IPS-NIHi11 (cell line): ENCODE data around the gene S100PBP.

Source experiments
- DNase-seq: peaks from one replicate; pipeline ENCODE4 v3.0.0; 2012; ENCODE audit warnings: mixed read lengths, low spot score

Gene S100PBP

DNA sequence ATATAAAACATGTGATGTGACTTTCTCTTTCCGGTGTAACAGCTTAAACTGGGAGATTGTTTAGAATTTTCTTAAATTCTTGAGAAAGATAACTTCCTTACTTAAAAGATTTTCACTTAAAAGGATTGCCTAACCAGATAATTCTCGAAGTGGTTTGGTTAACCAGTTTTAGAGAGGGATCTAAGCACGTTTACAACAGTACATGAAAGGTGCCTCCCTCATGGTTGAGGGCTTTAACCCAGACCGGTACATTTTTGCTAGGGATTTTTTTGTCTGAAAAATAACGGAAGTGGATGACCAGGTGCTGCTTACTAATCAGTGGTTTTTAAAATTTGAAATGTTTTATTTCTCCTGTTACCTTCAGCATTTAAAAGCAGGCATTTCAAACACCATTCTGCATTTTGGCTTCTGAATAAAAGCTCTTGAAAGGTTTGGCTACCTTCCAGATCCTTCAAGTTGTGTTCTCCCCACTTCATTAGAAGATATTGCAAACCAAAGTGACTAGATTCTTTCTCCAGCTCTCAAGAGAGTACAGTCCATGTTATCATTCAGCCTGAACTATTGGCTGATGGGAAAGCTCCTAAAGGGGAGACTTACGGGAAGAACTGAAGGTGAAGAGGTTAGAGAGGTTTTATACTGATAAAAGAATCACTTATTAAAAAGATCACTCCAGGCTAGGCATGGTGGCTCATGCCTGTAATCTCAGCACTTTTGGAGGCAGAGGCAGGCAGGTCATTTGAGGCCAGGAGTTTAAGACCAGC, 12.8 kb downstream of the S100PBP start:
- DNase-seq: no peak

DNA sequence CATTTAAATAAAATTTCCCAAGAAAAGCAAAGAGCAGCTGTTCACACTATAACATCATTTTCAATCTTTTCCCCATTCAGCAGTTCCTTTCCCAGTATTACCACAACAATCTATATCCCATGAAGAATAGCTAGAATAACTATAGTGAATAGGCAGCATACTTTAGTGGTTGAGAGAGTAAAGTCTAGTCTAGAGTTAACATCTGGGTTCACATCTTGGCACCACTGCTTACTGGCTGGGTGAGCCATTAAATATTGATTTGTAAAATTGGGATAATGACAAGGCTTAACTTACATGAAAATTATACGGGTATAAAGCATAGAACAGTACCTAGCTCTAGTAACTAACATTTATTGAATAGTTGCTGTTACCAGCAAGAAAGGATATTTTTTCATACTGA, 14.4 kb downstream of the S100PBP start:
- no peak for DNase-seq

DNA sequence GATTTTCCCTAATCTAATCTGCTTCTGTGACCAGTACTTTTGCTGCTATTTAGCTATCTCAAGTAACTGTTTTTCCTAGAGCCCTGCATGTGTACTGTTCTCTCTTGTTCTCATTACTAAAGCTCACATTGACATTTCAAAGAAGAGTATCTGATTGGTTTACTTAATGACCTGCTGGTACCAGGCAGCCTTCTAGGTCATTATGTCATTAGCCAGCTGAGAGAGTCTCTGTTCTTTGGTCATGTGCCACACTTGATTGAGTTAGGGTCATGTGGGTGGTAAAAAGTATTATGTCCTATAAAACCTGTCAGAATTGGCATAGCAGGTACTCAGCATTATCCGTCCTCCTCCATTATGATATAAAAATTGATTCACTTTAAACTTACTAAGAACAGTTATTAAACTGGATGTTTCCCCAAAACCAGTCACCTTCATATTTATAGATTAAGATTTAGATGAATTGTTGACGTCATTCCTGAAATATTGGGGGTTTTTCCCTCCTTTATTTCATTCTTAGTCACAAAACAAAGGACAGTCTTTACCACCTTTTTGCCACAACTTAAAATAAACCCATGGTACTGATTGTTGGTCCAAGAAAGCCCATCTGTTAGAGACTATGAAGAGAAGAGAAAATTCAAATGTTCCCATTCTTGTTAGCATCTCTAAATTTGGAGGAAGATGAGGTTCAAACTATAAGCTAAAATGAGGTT, 31.1 kb downstream of the S100PBP start:
- DNase-seq: no peak

DNA sequence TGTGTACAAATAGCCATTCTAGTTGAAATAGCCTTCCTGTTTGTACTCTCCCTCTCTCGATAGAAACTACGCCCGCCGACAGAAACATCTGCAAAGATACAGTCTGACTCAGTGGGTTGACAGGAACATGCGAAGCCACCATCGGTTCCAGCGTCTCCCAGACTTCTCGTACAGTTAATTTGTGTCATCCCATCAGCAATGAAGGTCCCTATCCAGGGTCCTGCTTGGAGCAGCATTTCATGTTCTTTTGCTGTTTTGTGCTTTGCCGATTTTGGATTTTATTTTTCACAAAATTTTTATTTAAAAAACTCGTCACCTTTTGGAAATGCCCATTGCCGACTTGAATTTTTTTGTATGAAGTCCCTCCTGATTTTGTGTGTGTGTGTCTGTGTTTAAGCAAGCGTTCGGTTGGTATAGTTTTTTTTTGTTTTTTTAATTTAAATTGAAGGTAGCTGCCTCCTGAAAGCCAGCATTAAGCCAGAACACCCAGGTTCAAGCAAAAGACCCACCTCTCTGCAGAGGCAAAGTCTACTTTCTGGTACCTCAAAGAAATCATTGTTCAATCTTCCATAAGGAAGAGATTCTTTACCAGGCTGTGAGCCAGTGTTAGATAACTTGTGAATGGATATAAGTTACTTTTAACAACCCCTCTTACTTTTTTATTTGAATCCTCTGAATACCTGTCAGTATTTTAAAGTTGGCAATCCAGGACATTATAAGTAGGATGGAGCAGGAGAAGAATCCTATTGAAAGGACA, 38.6 kb downstream of the S100PBP start:
- DNase-seq: no peak

DNA sequence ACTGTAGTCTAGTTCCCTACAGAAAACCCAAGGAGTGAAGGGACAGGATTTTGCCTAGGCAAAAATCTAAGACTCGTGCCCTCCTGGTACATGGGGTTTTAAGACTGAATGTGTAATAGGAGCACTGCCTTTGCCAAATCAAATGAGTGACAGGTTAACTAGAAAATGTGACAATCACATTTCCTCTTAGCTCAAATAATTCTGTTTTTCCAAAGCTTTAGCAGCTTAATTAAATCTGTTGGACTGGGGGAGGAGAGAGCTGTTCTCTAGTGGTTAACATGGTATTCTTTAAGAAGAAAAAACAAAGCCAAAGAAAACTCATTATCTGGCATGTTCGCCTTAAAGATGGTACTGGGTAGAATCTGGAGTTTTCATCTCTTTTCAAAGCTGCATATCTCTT, 40.7 kb downstream of the S100PBP start:
- DNase-seq: no peak

DNA sequence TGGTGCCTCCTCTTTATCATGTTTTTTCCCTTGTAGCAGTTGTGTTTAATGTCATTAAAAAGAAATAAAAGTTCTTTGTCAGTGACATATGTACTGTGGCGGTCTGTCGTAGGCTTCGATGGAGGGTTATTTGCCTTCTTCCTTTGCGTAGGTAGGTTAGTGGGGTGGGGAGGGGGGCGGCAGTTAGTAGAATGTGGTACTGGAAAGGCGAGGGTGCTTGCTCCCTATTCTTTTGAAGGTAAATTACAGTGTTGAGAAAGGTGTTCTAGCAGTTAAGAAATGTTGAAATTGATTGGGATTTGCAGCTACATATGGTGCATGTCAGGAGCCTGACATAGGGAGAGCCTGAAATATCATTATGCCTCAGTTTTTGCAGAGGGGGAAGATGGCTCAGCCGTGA, 41.3 kb downstream of the S100PBP start:
- DNase-seq: no peak

DNA sequence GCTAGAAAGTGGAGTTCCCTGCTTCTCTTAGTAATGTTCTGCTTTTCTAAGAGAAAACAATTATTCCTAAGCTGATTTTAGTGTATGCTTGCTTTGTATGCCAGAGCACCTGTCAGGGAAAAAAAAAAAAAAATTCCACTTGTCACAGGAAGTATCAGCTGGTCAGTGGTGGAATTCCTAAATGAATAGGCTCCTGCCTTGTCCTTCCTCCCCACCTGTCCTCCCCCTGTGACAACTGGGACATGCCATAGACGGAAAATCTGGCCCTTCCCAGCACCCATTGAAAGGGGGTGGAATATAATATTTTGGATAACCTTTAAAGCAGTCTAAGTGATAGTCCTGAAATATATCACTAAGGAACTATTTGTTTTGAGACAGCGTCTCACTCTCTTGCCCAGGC, 42.5 kb downstream of the S100PBP start:
- DNase-seq: no peak

DNA sequence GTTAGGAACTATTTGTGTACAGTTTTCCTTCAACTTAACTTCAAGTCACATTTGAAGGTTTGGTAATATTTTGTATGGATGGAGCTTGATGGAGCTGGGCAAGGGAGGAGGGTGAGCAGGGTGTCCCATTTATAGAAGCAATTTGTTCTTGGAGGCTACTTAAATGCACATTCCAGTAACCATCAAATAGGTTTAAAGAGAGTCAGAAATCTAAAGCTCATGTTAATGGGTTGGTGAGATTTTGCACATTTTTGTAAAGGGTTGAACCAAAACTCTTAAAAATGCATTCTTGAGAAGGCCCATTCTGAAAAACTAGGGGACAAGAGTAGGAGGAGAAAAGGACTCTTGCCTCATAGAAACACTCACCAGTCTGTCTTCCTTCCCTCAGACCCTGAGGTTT, 43.1 kb downstream of the S100PBP start:
- DNase-seq: no peak

DNA sequence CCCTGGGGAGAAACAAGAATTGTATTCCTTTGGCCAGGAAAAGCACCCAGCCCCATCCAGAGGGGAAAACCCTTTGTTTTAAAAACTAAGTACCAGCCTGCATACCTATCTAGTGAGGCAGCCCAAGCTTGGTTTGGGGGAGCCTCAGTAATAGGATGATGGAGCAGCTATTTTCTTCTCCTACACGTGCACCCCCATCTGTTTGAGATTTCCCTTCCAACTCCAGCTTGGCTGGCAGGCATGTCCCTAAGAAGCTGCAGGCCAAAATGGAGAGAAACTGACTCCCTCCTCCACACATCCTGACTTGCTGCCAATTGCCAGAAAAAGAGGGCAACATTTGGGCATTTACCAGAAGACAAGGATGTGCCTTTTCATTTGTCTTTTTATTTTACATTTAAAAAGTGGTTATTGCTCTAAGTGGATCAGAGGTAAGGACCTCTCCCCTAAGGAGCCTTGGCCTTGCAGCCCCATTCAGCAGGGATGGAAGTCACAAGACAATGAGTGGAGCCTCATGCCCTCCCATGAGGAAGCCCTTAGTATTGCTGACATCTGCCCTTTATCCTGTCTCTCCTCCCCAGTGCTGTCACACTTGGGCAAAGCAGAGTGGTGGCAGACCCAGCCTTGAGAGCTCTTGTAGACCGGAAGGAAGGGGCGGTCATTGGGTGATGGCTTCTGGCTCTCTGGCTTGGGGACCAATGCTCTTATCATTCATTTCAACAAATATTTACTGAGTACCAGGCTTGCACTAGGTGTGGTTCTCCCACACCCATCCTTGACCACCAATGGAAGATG, 44.6 kb downstream of the S100PBP start:
- DNase-seq: no peak

DNA sequence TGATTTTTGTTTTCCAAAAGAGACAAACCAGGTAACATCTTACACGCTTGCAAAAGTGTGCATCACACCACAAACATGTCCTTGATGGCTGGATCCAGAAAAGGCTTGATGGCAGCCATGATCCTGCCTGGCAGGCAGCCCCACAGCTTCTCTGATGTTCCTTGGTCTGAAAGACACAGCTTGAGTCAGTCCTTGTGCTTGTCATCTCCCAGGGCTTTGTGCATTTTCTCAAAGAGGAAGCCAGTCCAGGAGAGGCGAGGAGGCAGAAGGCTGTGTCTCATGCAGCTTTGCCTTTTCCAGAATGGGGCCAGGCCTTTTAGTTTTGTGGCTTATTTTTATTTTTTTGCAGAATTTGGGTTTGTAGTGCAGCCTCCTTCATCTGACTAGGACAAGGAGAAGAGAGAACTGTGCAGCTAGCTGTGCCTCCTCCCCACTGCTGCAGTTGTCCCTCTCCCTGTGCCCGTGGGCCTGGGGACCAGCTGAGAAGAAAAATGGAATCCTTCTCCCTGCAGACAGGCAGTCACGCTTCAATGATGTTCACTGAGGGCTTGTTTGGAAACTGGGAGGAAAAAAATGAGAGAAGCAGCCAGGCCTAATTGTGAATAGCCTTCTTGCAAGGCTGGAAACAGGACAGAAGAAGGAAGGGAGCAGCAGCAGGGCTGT, 45.9 kb downstream of the S100PBP start:
- DNase-seq: no peak

DNA sequence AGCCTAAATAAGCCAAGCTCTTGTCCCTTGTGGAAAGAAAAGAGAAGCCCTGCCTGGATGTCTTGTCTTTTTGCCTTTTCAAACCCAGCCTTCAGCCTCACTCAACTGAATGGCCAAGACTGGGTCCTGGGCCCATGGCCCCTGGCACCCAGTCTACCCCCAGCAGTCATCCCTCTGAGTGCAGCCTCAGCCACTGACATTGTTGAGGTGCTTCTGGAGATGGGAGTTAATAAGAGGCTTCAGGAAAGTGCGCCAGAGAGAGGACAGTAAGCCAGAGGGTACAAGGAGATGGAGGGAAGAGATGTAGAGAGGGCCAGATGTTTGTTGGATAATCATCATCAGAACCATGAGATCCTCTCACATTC, 46.4 kb downstream of the S100PBP start:
- DNase-seq: no peak

DNA sequence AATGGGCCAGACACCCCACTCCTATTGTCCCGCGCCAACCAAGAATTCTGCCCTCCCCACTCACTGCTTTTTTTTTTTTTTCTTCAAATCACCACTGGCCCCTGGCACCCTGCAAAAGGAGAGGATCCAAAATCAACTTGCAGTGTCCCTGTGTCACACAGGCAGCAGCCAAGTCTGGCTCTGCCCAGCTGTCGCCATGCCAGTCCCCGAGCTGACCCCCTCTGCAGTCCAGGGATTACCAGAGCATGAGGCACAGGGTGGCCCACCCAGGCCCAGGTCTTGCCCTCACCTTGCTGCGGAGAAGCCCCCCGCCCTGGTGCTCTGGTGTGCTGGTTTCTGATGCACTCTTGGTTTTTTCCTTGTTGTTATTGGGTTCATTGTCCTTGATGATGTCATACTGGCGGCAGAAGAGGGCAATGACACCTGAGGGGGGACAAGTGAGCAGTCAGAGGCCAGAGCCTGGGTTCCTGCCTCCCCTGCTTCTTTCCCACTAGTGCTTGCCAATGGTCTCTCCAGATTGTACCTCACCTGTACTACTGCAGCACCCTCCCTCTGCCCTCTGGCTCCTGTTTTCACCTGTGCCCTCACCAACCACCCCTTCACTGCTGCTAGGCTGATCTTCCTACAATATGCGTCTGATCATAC, 47.0 kb downstream of the S100PBP start:
- DNase-seq: no peak

DNA sequence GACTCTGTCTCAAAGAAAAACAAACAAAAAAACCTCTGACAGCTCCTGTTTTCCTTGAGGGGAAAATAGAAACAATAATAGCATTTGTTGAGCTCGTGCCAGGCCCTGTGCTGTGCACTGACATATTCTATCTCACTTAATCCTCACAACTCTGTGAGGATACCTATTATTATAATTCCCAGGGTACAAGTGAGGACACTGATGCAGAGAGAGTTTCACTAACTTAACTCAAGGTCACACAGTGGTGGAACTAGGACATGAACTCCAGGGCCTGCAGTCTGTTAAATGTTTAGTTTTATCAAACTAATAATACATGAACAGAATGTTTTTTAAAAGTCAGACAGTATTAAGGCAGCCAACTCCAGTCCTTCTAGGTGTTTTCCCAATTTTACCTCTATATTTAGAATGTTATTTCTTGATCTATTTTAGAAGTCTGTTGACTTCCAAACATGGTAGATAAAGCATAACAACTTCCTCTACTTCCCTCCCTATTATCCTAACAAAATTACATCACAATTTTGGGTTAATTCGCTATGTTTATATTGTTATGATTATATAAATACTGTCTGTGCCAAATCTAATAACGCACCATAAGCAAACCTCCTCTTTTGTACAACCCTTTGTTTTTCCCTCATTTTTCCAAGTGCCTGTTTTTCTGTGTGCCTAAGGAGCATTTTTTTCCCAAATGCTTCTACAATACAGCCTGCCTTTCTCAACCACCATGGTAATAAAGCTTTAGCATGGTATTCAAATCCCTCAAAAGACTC, 48.4 kb downstream of the S100PBP start:
- DNase-seq: no peak

DNA sequence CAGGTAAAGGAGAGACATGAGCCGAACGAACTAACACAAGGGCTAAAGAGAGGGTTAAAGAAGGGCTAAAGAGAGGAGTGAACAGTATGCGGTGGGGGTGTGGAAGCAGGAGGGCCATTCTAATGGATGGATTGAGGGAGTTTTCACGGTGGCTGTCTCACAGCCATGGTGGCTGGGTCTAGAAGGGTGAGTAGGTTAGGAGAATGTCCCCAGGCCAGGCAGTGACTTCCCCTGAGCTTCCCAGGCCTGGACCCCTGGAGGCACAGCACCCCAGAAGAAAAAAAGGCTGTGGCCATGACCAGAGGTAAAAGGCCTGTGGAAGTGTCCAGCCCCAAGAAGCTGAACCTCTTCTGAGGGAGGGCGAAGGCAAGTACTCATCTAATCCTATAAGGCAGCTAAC, 49.7 kb downstream of the S100PBP start:
- no peak for DNase-seq

DNA sequence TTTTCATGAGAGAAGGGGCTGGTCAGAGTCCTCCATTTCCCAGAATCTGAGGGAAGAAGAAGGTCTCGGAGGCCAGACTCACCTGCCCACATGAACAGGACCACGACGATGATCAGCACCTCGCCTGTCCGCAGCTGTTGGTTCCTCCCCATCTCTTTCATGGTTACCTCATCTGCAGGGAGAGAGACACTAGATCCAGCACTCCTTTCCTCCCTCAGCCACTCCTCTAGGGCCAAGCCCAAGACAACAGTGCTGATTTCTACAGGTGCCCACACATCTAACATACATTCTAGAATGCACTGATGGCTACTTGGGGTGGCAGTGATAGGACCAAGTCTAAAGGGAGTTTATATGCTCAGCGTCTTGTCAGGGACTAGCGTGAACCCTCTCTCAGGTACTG, 50.2 kb downstream of the S100PBP start:
- DNase-seq: no peak

DNA sequence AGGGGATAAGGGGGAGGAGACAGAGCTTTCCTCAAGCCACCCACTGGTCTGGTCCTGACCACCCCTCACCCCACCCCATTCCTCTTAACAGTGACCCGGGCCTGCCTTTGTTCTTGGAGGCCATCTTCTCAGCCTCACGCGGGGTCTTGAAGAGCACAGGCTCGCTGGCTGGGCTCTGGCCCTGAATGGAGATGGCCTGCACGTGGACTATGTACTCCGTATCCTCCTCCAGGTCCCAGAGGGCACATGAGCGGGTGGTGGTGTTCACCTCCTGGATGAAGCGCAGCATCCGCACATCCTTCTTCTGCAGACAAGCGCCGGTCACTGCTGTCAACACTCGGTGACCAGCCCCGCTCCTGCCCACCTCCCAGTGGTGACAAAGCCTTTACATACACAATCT, 50.6 kb downstream of the S100PBP start:
- DNase-seq: no peak

DNA sequence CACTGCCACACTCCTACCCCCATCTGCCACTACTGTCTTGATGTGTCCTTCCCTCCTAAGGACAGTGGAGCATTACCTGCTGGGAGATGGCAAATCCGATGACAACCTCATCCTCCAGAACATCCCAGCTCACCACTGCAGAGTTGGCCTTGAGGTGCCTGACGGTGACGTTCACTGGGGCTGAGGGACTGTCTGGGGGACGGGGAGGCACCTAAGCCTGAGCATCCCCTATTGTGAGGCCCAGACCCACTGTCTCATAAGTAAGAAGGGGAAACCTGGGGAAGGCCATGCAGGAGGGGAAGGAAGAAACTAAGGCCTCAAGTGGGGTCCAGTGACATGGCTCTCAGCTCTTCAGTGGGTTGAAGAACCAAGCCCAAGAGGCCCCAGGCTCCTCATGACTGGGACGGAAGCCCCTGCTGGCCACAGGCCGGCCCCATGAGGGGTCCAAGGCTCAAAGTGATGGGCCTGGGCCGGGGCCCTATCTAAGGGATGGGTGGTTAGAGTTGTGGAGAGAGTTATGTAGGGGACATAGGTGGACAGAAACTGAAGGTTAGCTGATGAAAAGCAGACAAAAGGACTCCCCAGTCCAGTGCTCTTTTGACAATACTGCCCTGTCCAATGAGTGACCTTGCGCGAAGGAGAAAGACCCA, 51.5 kb downstream of the S100PBP start:
- no peak for DNase-seq

DNA sequence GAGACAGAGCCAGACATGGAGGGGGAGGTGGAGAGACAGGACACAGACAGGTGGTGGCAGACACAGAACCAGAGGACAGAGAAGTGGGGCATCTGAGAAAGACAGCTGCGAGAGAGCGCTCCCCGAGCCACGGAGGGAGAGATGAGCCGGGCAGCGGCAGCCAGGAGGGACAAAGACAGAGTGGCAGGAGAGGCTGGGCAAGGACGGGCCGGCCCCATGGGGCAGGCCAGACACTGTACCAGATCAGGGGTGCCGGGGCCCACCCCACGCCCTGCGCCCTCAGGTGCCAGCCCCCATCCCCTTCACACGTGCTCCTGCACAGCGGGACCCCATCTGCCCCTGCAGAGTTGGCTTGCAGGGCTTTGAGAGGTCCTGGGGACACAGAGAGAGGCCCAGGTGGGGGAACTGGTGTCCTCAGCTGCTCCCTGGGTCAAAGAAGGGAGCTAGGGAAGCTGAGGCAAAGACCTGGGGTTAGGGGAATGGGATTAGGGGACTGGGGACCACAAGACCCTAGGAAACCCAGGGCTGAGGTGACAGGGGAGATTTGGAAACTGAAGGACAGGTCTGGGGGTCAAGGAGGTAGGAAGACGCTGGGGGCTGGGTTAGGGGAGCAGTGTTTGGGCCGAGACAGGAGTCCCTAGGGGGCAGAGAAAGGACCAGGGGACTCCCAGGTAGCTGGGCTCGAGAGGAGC, 52.6 kb downstream of the S100PBP start:
- DNase-seq: no peak

DNA sequence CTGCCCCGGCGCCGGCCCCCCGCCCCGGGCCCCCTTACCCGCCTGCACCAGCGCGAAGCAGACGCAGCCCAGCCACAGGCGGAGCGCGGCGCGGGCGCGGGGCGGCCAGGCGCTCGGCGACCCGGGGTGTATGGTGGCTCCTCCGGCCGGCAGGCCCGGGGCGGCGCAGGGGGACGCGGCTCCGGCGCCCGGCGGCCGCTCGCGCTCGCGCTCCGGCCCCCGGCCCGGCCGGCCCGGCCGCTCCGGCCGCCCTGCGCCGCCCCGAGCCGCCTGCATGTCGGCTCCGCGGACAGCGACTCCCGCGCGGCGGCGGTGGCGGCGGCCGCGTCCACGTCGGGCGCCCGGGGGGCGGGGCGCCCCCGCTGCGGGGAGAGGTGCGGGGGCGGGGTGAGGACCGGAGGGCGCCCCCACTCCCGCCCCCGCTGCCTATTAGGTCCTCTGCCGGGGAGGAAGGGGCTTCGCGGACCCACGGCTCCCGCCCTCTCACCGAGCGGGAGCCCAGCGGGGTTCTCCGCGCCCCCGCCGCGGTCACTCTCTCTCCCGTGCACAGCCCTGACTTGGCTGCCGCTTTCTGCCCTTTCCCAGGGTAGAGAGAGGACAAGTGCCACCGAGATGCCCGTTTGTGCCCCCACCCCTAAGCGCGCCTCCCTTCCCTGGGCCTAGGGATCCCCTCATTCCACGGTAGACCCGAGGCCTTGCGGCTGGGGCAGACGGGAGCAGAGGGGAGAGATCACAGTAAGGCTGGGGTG, 53.3 kb downstream of the S100PBP start, which contains the start of gene FNDC5:
FNDC5 (minus strand) TSS at position 298 of the 749 bp plus-strand sequence.
- peak; percentile 83 for DNase-seq
